ENCODE results near the gene TBX2.
"Not testable (repeated sequence)": the region's sequence is repeated elsewhere in the genome, so short reads cannot be mapped to it uniquely, and the experiment has no call there.

The TBX2 gene

DNA sequence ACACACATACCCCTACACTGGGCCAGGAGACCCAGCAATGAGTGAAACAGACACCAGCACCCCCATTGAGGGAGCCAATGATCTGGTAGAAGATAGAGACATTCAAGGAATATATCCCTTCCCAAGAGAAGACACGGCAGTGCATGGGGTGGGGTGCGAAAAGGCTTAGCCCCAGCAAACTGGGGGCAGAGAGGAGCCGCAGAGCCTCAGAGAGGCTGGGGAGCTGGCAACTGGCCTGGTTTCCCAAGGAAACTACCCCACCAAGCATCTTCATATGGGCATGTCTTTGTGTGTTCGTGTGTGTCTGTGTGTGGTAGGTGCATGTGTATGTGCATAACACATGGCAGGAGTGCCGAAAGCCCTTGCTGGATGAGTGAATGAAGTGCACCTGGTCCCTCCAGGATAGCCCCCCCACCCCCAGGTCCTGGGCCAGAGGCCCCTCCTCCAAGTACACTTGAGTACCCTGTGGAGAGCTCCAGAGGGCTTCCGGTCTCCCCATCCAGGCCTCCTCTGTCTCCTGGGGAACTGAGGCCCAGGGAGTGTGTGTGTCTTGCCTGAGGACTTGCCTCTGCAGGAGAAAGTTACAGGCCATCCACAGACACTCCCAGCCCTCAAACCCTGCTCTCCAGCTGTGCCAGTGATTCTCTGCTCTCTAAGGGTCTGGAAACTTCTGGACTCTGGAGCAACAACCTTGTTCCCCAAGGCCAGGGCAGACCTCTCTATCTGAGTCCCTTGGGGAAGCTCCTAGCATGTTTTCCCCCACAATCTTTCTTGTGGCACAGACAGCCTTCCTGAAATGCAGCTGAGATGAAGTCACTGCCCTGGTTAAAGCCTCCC is 15.9 kb downstream of the TBX2 start:
- no peak for DNase-seq

DNA sequence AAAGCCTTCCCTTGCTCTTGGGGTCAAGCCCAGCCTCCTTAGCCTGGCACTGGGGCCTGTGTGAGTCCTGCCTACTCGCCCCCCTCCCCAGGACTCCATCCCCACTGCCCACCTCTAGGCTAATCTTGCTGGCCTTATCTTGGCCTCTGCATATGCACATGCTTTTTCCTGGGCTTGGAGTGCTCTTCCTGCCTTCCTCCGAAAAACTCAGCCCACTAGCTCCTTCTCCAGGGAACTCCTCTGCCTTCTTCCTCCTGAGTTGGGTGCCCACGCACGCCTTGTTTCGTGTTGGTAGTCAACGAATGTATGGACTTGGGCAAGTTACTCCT is 16.5 kb downstream of the TBX2 start:
- no peak for DNase-seq

DNA sequence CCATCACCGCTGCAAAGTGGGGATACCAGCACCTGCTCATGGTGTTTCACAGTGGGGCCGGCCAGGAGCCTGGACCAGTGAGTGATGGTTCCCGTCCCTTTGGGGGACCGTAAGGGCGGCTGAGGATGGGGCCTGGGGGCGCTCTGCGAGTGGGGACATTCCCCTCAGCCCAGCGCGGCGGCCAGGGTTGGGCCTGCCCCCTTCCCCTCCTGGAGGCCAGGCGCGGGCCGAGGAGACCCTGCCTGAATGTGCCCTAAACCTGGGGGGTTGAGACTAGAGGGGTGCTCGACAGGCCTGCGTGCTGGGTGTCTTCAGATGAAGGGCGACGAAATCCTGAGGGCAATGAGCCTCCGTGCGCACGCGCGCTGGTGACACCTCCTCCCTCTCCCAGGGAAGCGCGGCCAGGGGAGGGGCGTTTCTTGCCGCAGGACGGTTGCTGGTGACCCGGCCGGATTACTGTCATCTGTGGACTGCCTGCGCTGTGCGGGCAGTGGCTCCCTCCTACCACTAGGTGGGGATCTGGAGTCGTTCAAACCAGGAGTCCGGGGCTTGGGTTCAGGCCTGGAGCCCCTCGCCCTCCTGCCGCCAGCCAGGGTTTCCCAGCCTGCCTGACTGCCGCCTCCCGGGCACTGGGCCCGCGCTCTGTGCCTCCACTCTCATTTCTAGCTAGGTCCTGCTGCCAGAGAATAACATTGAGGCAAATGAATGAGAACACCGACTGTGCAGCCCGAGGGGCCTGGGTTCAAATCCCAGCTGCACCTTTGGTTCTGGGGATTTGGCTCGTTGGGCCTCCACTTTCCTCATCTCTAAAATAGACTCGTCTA is 17.1 kb downstream of the TBX2 start:
- peak; percentile 59 for DNase-seq

DNA sequence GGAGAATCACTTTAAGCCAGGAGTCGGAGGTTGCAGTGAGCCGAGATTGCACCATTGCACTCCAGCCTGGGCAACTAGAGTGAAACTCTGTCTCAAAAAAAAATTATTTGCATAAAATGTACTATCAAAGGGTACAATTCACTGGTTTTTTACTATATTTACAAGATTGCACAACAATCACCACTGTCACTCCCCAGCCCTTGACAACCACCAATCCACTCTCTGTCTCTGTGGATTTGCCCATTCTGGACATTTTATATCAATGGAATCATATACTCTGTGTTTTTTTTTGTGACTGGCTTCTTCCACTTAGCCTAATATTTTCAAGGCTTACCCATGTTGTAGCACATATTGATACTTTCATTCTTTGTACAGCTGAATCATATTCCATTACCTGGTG is 18.8 kb downstream of the TBX2 start:
- DNase-seq, result no peak

GRCh38 chr17:61419496-61420046 is 19.9 kb downstream of the TBX2 start:
- no peak for DNase-seq

DNA sequence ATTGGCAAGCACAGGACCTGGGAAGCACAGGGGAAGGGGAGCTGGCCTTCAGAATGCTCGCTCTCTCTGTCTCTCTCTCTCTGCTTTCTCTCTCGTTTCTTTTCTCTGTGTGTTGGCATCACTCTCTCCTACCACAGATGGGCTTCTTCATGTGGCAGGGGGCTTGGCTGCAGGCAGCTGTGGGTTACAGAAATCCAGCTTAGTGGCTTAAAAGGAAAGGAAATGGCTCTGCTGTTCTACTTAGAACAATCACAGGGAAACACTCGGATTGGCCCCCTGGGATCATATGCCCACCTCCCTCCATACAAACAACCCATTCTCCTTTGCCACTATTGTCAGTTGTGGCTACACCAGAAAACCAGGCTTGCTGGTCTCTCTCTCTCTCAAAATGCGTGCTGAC is 20.4 kb downstream of the TBX2 start:
- DNase-seq, result no peak

DNA sequence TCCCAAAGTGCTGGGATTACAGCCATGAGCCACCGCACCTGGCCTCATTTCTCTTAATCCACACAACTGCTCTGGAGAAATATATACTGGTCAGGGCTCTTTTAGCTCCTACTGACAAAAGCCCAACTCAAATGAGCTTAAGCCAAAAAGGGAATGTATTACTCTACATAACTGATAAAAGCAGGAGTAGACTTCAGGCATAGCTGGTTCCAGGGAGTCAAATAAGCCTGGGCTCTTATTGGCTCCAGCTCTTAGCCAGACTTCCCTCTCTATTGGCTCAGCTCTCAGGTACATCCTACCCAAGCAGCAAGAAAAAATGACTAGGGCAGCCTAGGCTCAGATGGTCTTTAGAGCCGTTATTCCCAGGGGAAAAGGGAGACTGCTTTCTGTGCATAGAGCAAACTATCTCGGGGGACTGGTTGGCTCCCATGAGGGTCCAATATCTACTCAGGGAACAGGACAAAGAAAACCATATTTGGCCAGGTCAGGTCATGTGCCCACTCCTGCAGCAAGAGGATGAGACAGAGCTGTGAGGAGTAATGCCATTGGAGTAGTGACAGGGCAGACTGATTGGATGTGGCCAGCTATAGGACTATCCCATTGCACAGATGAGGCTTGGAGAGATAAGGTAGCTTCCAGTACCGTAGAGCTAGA is 21.2 kb downstream of the TBX2 start:
- no peak for DNase-seq

GRCh38 chr17:61421460-61421859 is 21.8 kb downstream of the TBX2 start:
- DNase-seq, result no peak

- no peak for DNase-seq
Observed at GRCh38 chr17:61422116-61422799, 22.6 kb downstream of the TBX2 start.

- no peak for DNase-seq
Observed at GRCh38 chr17:61422869-61423268, 23.2 kb downstream of the TBX2 start.

DNA sequence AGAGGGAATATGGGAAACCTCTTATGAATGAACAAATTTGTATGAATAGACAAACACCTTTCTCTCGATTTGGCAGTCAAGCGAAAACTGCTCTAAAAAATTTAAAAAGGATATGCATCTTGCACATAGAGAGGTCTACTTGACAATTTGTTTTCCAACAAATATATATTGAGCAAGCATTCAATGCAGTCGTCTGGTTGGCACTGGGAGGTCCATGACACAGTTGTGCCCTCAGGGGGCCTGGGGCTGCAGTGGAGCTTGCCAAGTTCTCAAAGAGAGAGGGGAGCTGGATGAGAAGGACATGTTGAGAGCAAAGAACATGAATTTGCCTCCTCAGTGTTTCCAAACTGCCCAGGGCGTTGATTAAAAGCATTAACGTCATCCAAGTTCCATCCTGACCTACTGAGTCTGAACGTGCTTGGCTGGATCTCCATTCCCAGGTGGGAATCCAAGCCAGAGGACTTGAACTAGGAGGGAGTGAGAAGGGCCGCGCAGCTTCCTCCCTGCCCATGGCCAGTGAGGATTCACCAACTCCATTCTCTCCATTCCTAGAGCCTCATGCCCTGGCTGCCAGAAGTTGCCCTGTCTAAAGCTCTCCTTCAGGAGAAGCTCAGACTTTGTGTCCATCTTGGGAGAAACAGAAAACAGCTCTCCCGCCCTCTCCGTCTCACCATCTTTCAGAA is 24.5 kb downstream of the TBX2 start:
- DNase-seq, result no peak

- DNase-seq, result no peak
Observed at GRCh38 chr17:61425682-61426481, 26.2 kb downstream of the TBX2 start.

DNA sequence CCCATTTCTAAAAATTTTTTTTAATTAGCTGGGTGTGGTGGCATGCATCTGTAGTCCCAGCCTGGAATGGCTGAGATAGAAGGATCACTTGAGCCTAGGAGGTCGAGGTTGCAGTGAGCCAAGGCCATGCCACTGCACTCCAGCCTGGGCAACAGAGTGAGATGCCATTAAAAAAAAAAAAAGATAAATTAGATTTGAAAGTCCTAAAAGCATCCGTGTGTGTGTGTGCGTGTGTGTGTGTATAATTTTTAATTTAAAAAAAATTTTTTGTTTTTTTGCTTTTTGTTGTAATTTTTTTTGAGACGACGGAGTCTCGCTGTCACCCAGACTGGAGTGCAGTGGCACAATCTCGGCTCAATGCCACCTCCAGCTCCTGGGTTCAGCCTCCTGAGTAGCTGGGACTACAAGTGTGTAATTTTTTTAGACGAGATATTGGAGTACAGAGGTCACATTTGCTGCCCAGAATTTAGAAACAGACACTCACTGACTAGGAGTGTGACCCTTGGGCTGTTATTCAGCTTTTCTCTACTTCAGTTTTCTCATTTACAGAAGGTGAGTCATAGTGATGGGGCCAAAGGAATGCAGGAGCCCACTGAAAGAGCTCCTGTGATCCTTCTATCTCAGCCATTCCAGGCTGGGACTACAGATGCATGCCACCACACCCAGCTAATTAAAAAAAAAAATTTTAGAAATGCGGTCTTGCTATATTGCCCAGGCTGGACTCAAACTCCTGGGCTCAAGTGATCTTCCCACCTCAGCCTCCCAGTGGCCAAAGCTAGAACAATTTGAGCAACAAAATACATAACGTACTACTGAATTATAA is 27.1 kb downstream of the TBX2 start:
- DNase-seq, result no peak

DNA sequence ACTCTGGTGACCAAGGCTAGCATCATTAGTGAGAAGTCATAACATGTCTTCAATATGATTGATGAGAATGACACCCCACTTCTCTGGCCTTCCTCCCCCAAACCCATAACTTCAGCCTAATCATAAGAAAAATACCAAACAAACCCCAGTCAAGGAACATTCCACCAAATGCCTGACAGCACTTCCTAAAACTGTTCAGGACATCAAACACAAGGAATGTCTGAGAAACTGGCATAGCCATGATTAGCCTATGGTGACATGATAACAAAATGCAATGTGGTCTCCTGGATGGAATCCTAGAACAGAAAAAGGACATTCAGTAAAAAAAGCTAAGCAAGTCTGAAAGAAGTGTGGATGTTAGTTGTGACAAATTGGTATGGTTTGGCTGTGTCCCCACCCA is 27.9 kb downstream of the TBX2 start:
- no peak for DNase-seq

- DNase-seq, result no peak
Observed at GRCh38 chr17:61429274-61429673, 29.6 kb downstream of the TBX2 start.

DNA sequence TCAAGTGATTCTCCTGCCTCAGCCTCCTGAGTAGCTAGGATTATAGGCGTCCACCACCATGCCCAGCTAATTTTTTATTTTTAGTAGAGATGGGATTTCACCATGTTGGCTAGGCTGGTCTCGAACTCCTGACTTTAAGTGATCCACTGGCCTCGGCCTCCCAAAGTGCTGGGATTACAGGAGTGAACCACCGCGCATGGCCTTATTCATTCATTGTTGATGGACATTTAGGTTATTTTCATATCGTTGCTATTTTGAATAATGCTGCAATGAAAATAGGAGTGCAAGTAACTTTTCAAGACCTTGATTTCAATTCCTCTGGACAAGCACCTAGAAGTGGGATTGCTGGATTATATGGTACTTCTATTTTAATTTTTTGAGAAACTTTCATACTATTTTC is 30.2 kb downstream of the TBX2 start:
- not testable (repeated sequence) for DNase-seq

- no peak for DNase-seq
Observed at GRCh38 chr17:61431594-61432311, 32.1 kb downstream of the TBX2 start.

DNA sequence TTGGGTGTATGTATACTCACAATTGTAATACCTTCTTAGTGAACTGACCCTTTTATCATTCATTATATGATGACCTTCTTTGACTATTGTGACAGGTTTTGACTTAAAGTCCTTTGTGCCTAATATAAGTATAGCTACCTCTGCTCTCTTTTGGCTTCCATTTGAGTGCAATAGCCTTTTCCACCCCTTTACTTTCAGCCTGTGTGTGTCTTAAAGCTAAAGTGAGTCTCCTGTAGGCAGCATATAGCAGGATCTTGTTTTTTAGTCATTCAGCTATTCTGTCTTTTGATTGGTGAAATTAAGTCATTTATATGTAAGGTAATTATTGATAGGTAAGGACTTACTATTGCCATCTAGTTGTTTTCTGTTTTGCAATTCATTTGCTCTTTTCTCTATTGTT is 36.6 kb downstream of the TBX2 start:
- DNase-seq, result no peak

GRCh38 chr17:61436995-61437704 is 37.5 kb downstream of the TBX2 start:
- DNase-seq, result no peak

All from activated naive CD4-positive, alpha-beta T cell treated with anti-CD3 and anti-CD28 coated beads, Interleukin-2, amount 50 U/mL, for 16 hours (primary cell).